H1 (cell line): ENCODE data around the gene HDAC10. TPM values are rescaled to one million over a fixed set of nuclear protein-coding genes. Genes with fewer than 3 reads are reported as not detected.

Source experiments
- BCL11A ChIP-seq, 2 experiments: IDR thresholded peaks; one replicate each; pipeline ENCODE4 v1.6.1; 2011; ENCODE audit warnings: low read depth in 2 of 2, low read length in 2 of 2, mild to moderate bottlenecking in 2 of 2
- CBX8 ChIP-seq: fragments of 300-800, 300-1000 bp; sonication (generic); IDR thresholded peaks from 2 replicates; pipeline ENCODE4 v1.7.1; 2016; ENCODE audit warnings: low read depth, low read length, borderline replicate concordance
- CEBPB ChIP-seq: IDR thresholded peaks from 2 replicates; pipeline ENCODE4 v1.6.1; 2012; ENCODE audit warnings: low read depth, low read length
- E2F6 ChIP-seq: IDR thresholded peaks from 2 replicates; pipeline ENCODE4 v1.6.1; 2012; ENCODE audit warnings: inconsistent platforms
- EP300 ChIP-seq, 2 experiments: IDR thresholded peaks; 1 replicate in 1 of 2; 2 replicates in 1 of 2; pipeline ENCODE4 v1.6.1; 2011 to 2012; ENCODE audit warnings: low read depth in 2 of 2, low read length in 2 of 2, mild to moderate bottlenecking in 2 of 2, borderline replicate concordance in 1 of 2, inconsistent platforms in 1 of 2, moderate library complexity in 1 of 2
- GABPA ChIP-seq: IDR thresholded peaks from 2 replicates; pipeline ENCODE4 v1.6.1; 2011; ENCODE audit warnings: mild to moderate bottlenecking, low read length, moderate library complexity, borderline replicate concordance; ENCODE audit not compliant: insufficient read depth
- KDM1A ChIP-seq: fragments of 200-600, 300-600 bp; sonication (generic); IDR thresholded peaks from 2 replicates; pipeline ENCODE4 v1.7.1; 2016; ENCODE audit warnings: mild to moderate bottlenecking, low read length, borderline replicate concordance
- KDM4A ChIP-seq: IDR thresholded peaks from one replicate; pipeline ENCODE4 v1.7.1; 2012; ENCODE audit warnings: low read depth, mild to moderate bottlenecking, moderate library complexity, low read length, inconsistent platforms; ENCODE audit not compliant: severe bottlenecking
- NRF1 ChIP-seq: IDR thresholded peaks from 2 replicates; pipeline ENCODE4 v1.6.1; 2011; ENCODE audit warnings: mild to moderate bottlenecking, low read depth, low read length, improper control_type of control experiment
- RFX5 ChIP-seq: IDR thresholded peaks from 2 replicates; pipeline ENCODE4 v1.6.1; 2011; ENCODE audit warnings: low read depth, low read length, improper control_type of control experiment, borderline replicate concordance
- RNF2 ChIP-seq: fragments of 200-900, 300-1000 bp; sonication (generic); IDR thresholded peaks from 2 replicates; pipeline ENCODE4 v1.7.1; 2016; ENCODE audit warnings: borderline replicate concordance, low read depth, mild to moderate bottlenecking, antibody characterized with exemption, low read length; ENCODE audit not compliant: poor library complexity, severe bottlenecking; ENCODE audit errors: missing control alignments
- SAP30 ChIP-seq: fragments of 300-600 bp; sonication (generic); IDR thresholded peaks from 2 replicates; pipeline ENCODE4 v1.7.1; 2012; ENCODE audit warnings: low read length, moderate library complexity, mild to moderate bottlenecking, inconsistent platforms; ENCODE audit not compliant: insufficient read depth, insufficient replicate concordance
- SIX5 ChIP-seq: IDR thresholded peaks from 2 replicates; pipeline ENCODE4 v1.6.1; 2011; ENCODE audit warnings: mild to moderate bottlenecking, low read depth, low read length
- SP1 ChIP-seq: IDR thresholded peaks from 2 replicates; pipeline ENCODE4 v1.6.1; 2011; ENCODE audit warnings: low read depth, low read length
- SP4 ChIP-seq: IDR thresholded peaks from 2 replicates; pipeline ENCODE4 v1.6.1; 2012; ENCODE audit warnings: low read length, inconsistent platforms
- SRF ChIP-seq: IDR thresholded peaks from 2 replicates; pipeline ENCODE4 v1.6.1; 2011; ENCODE audit warnings: mild to moderate bottlenecking, low read depth, low read length, moderate library complexity
- SUZ12 ChIP-seq: fragments of 200-600 bp; sonication (generic); IDR thresholded peaks from 2 replicates; pipeline ENCODE4 v1.6.1; 2012; ENCODE audit warnings: mild to moderate bottlenecking, inconsistent platforms, low read length, moderate library complexity, mixed read lengths
- TAF1 ChIP-seq: IDR thresholded peaks from 2 replicates; pipeline ENCODE4 v1.6.1; 2011; ENCODE audit warnings: mild to moderate bottlenecking, low read depth, low read length
- TBP ChIP-seq: IDR thresholded peaks from 2 replicates; pipeline ENCODE4 v1.6.1; 2011; ENCODE audit warnings: low read depth, low read length, improper control_type of control experiment
- TCF12 ChIP-seq: IDR thresholded peaks from 2 replicates; pipeline ENCODE4 v1.6.1; 2011; ENCODE audit warnings: low read depth, mild to moderate bottlenecking, low read length
- polyA plus RNA-seq, 7 experiments: library from polyadenylated mRNA; depleted of rRNA in 3 of 7; stranded (reverse) in 5 of 7; unstranded in 2 of 7; fragments of >200 nt in 5 of 7; fragments of 200-250 nt in 2 of 7; gene quantifications; 1 replicate in 5 of 7; 2 replicates in 1 of 7; 4 replicates in 1 of 7; pipeline versions ENCODE4 v1.2.1 to v1.2.3, GENCODE V29; 2011 to 2013; ENCODE audit warnings: missing spikeins in 2 of 7, mixed read lengths in 2 of 7
- total RNA-seq: library from RNA; stranded (reverse); fragmentation: NEBNext Ultra II Directional; extraction: Animal tissue kit (Norgen Biotek cat#: 25700); gene quantifications from 2 replicates; pipeline ENCODE4 v1.2.1, GENCODE V29; 2021
- TF ChIP-seq, protein P1 (sequence below): IDR thresholded peaks from 2 replicates; pipeline ENCODE4 v1.6.1; 2012; ENCODE audit warnings: low read length, inconsistent platforms

The HDAC10 gene
- total and polyA plus RNA-seq, 2 of the 8 experiments (the other 6 are each of a cell fraction or from before 2014, with no cell fraction given) = 11.2 to 26.4 TPM

- no peak for TF ChIP-seq CBX8
- no peak for TF ChIP-seq RNF2
- TF ChIP-seq BCL11A (IDR thresholded peaks at IDR 0.05; ENCODE audit: low read depth in 2 of 2, low read length in 2 of 2) = no peak
- TF ChIP-seq KDM1A = no peak
- peak in 1 of 2 experiments; percentile 65; a peak in 1 of 3 replicates for TF ChIP-seq EP300 (IDR thresholded peaks at IDR 0.05; ENCODE audit: borderline replicate concordance in 1 of 2, low read depth in 2 of 2, low read length in 2 of 2)
- TF ChIP-seq SIX5 = no peak
- no peak for TF ChIP-seq SUZ12
- no peak for TF ChIP-seq CEBPB
- TF ChIP-seq SAP30 = no peak
- no peak for TF ChIP-seq SP4
- TF ChIP-seq, protein P1, sequence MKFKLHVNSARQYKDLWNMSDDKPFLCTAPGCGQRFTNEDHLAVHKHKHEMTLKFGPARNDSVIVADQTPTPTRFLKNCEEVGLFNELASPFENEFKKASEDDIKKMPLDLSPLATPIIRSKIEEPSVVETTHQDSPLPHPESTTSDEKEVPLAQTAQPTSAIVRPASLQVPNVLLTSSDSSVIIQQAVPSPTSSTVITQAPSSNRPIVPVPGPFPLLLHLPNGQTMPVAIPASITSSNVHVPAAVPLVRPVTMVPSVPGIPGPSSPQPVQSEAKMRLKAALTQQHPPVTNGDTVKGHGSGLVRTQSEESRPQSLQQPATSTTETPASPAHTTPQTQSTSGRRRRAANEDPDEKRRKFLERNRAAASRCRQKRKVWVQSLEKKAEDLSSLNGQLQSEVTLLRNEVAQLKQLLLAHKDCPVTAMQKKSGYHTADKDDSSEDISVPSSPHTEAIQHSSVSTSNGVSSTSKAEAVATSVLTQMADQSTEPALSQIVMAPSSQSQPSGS = no peak
- no peak for TF ChIP-seq E2F6
- no peak for TF ChIP-seq RFX5
- peak; percentile 49; the same call in 1 of the 2 replicates for TF ChIP-seq TAF1
- TF ChIP-seq TCF12 = peak; percentile 54; the same call in 1 of the 2 replicates
- no peak for TF ChIP-seq SRF
- no peak for TF ChIP-seq KDM4A
- TF ChIP-seq SP1 = no peak
- TF ChIP-seq NRF1 = no peak
- TF ChIP-seq TBP = 0 out of 2 replicates have a peak, but pooled peaks have one; percentile 21
- TF ChIP-seq GABPA = 0 out of 2 replicates have a peak, but pooled peaks have one; percentile 8
Observed at GRCh38 chr22:50293441-50294318, 42.6 kb upstream of the HDAC10 start (continued).
